Kidney capillary endothelial cell (primary cell): ENCODE measurements around the gene FLOT1.
A peak's percentile ranks its signal among the peaks of the same experiment; 100 is the strongest.
"Not testable (repeated sequence)": the region's sequence is repeated elsewhere in the genome, so short reads cannot be mapped to it uniquely, and the experiment has no call there.

Experiments
- DNase-seq: peaks from one replicate; pipeline ENCODE4 v3.0.0-alpha.2; 2018; ENCODE audit warnings: low spot score

FLOT1 gene

DNA sequence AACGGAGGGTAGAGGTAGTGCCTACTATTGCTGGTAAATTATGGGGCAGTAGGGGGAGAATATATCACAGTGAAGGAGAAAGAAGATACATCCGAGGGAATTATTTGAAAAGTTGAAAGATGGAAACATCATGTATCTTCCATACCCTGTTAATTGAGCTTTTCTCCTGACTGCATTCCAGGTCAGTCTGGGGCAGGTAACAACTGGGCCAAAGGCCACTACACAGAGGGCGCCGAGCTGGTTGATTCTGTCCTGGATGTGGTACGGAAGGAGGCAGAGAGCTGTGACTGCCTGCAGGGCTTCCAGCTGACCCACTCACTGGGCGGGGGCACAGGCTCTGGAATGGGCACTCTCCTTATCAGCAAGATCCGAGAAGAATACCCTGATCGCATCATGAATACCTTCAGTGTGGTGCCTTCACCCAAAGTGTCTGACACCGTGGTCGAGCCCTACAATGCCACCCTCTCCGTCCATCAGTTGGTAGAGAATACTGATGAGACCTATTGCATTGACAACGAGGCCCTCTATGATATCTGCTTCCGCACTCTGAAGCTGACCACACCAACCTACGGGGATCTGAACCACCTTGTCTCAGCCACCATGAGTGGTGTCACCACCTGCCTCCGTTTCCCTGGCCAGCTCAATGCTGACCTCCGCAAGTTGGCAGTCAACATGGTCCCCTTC, 19.2 kb downstream of the FLOT1 start:
- DNase-seq: not testable (repeated sequence)

DNA sequence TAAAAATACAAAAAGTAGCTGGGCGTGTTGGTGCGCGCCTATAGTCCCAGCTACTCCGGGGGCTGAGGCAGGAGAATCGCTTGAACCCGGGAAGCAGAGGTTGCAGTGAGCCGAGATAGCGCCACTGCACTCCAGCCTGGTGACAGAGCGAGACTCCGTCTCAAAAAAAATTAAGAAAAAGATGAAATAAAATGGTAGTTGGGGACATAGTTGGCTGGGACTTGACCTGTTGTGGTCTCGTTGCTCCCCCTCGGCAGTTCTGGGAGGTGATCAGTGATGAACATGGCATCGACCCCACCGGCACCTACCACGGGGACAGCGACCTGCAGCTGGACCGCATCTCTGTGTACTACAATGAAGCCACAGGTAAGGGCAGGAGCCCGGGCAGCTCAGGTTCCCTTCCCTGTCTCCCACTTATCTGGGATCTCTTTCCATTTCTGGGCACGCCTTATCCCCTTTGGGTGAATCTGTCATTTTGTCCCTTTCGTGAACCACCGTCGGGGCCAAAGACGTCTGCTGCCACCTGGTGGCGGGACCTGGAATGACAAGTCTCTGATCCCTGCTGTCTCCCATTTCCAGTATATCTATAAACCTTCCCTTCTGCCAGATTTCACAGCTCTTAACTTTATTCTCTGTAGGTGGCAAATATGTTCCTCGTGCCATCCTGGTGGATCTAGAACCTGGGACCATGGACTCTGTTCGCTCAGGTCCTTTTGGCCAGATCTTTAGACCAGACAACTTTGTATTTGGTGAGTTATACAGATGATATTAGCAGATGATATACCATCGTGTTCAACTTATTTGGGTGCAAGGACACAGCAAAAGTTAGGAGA, 20.0 kb downstream of the FLOT1 start:
- DNase-seq: peak; percentile 79

DNA sequence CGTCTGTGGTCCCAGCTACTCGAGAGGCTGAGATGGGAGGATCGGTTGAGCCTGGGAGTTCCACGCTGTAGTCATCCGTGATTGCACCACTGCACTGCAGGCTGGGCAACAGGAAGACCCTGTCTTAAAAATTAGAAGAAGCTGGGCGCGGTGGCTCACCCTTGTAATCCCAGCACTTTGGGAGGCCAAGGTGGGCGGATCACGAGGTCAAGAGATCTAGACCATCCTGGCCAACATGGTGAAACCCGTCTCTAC, 20.5 kb downstream of the FLOT1 start:
- not testable (repeated sequence) for DNase-seq

DNA sequence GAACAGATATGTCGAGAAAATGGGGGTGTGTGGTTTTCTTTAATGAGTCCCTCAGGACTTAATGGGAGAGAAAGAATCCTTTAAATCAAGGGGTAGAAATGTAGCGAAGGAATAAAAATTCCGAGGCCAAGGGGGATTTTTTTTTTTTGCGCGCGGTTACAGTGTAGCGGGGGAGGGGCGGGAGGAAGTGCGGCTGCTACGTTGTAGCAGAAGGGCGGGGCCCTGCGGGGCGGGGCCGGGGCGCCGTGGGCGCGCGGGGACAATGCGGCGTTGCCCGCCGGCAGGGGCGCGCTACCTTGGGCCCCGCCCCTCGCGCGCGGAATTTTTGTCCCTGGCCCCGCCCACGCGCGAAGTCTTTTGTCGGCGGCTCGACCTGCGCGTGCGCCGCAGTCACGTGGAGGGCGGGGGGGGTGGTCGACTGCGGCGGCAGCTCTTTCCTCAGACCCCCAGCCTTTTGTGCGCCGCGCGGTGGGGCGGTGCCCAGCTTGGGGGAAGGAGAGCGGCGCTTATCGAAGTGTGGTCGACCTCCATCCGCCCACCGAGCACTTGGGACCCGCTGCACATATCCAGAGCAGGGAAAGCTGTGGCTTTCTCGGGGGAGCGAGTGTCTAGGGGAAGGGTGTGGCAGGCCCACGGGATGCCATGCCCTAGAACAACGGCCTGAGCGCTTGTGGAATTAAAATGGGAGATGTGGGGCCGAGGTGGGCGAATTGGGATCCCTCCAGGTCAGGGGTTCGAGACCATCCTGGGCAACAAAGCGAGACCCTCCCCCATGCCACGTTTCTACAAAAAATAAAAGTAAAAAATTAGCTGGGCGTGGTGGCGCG, 21.1 kb downstream of the FLOT1 start:
- DNase-seq: peak; percentile 87

DNA sequence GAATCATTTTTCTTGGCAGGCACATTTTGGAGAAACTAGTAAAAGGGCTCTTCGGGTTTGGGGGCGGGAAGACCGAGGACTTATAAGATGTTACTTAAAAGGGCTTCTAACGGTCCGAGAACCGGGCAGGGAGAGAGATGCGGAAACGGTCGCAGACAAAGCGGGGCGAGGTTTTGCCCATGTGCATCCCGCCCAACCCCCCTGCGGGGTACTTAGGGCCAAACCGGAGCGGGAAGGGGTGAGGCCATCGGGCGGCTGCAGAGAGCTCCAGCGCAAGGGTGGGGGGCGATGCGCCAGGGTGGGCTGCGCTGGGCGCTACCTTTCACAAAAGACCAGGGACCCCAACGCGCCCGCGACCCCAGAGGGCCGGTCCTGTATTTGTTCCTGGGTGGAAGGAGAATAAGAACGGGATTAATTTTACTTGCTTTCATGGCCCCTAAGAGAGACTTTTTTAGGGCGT, 21.7 kb downstream of the FLOT1 start:
- no peak for DNase-seq

DNA sequence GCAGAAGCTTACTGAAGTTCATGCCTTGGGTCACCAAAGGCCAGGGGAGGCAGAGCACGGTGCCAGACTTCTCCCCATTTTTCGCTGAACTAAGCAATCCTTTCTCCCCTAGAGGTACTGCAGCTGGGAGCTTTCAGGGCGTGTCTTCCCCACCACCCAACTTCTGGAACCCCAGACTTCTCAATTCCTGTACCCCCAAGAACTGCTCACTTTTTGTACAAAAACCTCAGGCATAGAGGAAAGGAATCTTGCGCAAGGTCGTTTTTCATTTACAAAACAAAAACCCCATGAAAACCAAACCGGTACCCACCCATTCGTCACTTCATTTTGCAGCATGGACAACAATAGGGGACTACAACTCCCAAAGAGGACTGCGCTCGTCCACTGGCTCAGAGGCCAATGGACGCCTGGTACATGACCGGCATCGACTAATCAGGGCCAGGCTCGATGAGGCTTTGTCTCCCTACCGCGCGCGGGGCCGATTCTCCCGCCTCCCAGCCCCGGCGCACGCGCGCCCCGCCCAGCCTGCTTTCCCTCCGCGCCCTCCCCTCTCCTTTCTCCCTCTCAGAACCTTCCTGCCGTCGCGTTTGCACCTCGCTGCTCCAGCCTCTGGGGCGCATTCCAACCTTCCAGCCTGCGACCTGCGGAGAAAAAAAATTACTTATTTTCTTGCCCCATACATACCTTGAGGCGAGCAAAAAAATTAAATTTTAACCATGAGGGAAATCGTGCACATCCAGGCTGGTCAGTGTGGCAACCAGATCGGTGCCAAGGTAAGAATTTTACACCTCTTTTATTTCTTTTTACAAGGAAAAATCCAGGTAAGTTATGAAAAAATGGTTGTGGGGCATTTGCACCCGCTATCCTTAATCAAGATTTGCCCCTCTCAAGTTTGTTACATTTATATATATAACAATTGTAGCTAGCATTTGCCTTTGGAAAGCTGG, 22.4 kb downstream of the FLOT1 start, which contains the start of gene TUBB:
Gene TUBB, plus strand, starts transcription at position 562 of the 947 bp plus-strand sequence. Its CDS starts 155 bp downstream, at position 717.
- DNase-seq: peak; percentile 97

DNA sequence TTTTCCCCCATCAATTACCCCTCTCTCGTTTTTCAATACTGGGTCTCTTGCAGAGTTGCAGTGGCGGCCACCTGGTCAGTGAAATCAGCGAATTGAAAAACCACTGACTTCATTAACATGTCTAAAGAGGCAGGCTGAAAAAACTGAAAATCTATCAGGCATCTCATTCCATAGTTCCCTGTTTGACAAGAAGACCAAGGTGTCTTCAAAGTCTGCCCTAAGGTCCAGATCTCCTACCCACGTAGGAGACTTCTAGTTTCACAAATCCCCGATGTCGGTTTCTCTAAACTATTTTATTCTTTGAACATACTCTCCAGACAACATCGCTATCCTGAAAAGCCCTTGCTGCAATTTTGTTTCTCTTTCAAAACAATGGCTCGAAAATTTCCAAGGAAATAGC, 23.1 kb downstream of the FLOT1 start:
- peak; percentile 54 for DNase-seq

DNA sequence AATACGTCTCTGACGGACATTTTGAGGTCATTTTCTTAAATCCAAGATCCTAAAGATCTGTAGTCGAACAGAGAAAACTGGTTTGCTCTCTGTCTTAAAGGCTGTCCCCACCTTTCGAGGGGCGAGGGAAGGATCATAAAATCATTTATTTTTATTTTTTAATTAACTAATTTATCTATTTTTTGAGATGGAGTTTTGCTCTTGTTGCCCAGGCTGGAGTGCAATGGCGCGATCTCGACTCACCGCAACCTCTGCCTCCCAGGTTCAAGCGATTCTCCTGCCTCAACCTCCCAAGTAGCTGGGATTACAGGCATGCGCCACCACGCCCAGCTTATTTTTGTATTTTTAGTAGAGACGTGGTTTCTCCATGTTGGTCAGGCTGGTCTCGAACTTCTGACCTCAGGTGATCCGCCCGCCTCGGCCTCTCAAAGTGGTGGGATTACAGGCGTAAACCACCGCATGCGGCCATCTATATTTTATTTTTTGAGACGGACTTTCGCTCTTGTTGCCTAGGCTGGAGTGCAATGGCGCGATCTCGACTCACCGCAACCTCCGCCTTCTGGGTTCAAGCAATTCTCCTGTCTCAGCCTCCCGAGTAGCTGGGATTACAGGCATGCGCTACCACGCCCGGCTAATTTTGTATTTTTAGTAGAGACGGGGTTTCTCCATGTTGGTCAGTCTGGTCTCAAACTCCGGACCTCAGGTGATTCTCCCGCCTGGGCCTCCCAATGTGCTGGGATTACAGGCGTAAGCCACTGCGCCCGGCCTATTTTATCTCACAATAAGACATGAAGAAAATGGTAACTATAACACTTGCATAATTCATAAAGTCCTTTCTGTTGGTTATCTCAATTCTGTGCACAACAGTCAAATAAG, 24.4 kb downstream of the FLOT1 start:
- DNase-seq: not testable (repeated sequence)

DNA sequence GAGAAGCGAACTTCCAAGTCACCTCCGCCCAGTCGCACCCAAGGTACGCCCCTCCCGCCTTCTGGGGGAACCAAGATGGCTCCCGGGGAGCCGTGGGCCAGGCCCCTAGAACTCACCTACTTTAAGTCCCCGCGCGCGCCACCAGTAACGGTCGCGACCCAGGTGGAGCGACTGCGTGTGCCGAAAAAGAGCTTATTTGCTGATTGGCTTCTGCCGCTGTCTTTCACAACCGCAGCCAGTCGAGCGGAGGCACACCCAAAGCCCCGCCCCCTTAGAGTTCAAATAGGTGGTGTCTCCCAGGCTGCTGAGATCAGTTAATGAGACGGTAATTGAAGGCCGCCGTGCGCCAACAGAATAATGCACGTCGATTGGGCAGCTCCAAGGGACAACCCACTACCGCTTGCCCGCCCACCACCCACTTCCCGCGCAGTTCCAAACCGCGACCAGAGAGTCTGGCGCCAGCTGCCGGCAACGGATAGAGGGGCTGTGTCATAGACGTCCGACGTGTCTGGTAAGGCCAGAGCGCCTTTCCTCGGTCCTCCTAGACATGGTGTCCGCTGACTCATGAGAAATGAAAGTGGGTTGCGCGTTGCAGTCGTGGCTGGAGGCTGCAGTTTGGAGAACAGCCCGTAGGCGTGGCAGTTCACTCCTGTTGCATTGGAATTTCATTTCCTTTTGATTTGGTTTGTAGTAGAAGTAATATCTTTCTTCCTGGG, 25.2 kb downstream of the FLOT1 start, which contains the start of gene MDC1:
Gene MDC1, minus strand, starts transcription at position 153 of the 716 bp plus-strand sequence. CDS start 2,106 bp downstream, outside the sequence.
- peak; percentile 100 for DNase-seq

DNA sequence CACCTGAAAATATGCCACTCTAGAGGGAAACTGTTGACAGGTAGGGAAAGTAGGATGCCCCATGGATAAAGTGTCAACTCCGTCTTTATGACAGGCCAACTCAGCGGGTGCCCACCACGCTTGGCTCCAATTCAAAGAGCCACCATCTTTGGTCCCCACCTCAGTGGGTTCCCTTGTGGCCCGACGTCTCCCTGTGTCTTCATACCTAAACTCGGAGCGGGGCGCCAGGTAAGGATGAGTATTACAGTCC, 25.7 kb downstream of the FLOT1 start:
- no peak for DNase-seq

DNA sequence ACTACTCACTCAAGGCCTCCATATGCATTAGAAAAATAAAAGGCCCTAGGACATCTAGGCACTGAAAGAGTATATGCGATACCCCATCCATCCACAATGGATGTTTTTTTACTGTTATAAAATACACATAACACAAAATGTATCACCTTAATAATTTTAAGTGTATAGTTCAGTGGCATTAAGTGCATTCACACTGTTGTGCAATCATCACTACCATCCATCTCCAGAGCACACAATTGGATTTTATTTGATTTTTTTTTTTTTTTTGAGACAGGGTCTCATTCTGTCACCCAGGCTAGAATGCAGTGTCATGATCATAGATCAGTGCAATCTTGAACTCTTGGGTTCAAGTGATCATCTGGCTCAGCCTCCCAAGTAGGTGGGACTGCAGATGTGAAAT, 28.2 kb downstream of the FLOT1 start:
- DNase-seq: no peak

DNA sequence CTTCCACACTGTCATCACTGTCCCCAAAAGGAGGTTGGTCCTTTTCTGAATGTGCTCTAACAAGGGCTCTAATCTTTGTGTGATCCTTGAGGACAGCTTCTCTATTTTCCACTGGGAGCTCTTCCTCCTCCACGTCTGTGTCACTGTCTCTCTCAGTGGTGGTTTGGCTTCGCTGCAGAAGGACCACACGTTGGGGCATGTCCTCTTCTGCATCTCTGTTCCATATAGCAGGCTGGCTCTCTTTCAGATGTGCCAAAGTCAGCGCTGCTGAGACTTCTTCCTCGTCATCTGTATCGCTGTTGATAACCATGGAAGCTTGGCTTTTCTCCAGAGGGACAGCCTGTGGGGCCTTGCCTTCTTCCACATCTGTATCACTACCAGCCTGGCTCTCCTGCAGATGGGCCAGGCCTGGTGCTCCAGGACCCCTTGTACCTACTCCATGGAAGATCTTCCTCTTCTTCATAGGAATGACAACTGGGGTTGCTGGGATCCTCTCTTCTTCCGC, 30.0 kb downstream of the FLOT1 start:
- no peak for DNase-seq

DNA sequence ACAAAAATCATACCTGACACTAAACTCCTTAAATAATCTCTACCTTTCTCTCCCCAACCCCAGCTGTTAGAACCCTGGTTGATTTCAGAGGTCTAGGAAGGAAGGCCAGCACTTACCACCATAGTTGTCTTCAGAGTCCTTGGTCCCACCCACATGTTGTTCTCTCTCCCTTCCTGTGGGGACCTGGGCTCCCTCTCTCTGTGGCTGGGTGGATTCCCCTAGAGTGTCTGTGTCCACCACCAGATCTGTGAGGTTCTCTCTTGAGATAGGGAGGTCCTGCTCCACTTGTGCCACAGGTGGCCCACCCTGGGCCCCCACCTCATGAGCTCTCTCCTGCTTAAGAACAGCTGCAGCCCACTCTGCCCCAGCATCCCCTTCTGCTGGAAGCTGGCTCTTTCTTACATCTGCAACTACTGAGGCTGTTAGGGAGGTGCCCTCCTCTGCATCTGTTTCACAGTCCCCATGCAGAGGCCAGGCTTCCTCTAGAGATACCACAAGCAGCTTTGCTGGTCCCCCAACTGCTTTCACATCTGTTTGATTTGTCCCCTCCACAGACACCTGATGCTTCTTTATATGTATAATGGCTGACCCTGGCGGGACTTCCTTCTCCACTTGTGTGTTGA, 30.6 kb downstream of the FLOT1 start:
- DNase-seq: no peak

DNA sequence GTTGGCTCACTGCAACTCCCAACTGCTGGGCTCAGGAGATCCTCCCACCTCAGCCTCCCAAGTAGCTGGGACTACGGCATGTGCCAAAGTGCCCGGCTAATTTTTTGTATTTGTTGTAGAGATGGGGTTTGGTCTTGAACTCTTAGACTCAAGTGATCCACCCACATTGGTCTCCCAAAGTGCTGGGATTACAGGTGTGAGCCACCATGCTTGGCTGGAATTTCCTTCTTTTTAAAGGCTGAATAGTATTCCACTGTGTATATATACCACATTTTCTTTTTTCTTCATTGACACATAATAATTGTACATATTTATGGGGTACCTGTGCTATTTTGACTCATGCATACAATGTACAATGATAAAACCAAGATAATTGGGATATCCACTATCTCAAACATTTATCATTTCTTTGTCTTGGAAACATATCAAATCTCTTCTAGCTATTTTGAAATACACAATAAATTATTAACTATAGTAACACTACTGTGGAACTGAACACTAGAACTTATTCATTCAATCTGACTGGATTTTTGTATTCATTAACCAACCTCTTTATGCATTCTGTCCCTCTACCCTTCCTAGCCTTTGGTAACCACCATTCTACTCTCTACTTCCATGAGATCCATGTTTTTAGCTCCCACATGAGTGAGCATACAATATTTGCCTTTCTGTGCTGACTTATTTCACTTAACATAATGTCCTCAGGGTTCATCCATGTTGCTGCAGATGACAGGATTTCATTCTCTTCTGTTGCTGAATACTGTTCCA, 33.2 kb downstream of the FLOT1 start:
- DNase-seq: no peak

DNA sequence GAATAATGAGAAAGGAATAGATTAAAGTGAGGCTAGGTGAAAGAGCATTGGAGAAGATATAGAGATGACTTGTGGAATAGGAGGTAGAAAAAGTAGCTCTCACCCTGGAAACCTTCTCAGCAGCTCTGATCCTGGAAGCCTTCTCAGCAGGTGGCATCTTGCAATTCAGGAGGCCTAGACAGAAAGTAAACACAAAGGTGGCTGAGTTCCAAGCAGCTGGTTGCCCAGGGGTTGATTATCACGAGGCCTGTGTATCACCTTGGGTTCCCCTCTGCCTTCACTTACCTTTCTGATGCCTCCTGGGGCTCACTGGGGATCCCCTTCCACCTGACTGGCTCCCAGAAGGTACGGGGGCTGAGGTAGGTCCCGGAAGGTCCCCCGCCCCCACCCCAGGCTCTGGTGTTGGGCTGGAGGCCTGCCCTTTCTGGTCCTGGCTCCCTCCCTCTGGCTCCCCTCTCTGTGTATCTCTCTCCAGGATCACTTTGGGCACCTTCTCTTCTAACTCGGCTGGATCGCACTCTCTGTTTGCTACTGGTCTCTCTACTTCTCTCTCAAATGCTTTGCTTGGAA, 35.1 kb downstream of the FLOT1 start:
- DNase-seq: no peak

DNA sequence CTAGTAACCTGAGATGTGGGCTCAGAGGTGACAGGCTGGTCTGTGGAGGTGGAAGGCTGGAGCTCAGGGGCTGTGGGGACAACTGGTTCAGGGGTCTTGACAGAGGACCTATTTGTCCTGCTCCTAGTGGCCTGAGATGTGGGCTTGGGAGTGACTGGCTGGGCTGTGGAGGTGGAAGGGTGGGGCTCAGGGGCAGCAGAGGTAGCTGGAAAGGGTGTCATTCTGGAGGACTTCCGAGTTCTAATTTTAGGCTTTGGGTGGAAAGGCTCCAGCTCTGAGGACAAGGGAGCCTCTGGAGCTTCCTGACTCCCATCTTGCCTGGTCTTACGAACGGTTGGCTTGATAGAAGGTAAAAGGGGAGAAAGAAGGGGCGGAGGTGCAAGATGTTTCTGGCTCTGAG, 36.9 kb downstream of the FLOT1 start:
- DNase-seq: no peak

DNA sequence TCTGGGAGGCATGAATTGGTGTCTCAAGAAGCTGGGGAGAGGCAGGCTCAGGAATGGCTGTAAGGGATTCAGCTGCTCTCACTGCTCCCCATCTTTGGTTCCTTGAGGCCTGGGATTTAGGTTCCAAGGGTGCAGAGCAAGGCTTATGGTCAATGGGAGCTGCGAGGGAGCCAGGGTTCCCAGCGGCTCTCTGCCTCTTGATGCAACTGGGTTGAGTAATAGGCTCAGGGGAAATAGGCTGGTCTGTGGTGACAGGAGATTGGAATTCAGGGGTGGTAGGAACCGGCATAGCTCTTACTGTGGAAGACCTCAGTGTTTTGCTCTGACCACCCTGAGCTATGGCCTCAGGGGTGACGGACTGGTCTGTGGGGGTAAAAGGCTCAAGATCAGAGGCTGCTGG, 38.7 kb downstream of the FLOT1 start:
- DNase-seq: no peak

DNA sequence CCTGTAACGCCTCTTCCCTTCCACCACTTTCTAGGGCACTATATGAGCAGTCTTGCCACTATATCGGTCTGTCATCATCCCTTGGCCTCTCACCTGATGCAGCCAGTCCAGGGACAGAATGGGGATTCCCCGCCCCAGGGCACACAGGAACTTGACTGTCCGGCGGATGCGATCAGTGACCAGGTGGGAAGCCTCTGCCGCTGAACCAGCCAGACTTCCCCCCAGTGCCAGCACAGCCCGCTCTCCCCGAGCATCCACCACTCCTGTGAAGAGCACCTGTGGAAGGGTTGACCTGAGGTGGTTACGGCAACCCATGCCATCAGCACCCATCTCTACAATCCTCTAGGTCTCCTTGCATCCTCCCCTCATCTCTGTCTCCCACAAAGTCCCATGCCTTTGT, 39.5 kb downstream of the FLOT1 start:
- DNase-seq: no peak
